ENCODE data around the gene TMPRSS13. TPM values are rescaled to one million over a fixed set of nuclear protein-coding genes. Genes with fewer than 3 reads are reported as not detected.

Gene TMPRSS13
- total and polyA plus RNA-seq, 9 of the 15 experiments (the other 6 are each of a cell fraction or from before 2014, with no cell fraction given) = 0.11 to 0.29 (median 0.15) TPM

GRCh38 chr11:117944554-117944953, 15.4 kb upstream of the TMPRSS13 start:
- DNase-seq (ENCODE audit: extremely low read depth in 1 of 4, low spot score in 3 of 4) (no peak), ATAC-seq (no peak), FAIRE-seq (no peak)
- H3K79me2 ChIP-seq (ENCODE audit: control insufficient read depth, insufficient read depth, low read length) = no peaks in the 10 kb centered on the region
- no peak overlapping the region for H3K27ac ChIP-seq (ENCODE audit: extremely low read depth, low read depth, low read length)
- H3K4me3 ChIP-seq = no peak overlapping the region
- BruUV-seq (replicated peaks) = no TSS peak
- WGBS (ENCODE audit: insufficient coverage, low coverage, missing lambda C conversion rate) = 19% methylated on average over 5 of the region's 5 CpGs
- no peak overlapping the region for H2AFZ ChIP-seq (ENCODE audit: low read depth, low read length)
- no peaks in the 10 kb centered on the region for H3K9me1 ChIP-seq (ENCODE audit: control insufficient read depth, insufficient read depth, low read length)
- intact Hi-C loops (cut with micrococcal nuclease) = loop anchor here (10.0 kb wide), 2 partner anchors 230 to 520 kb away; partner anchors contain the start of gene SCN2B
- no peaks in the 10 kb centered on the region for H4K20me1 ChIP-seq (replicated peaks; ENCODE audit: control insufficient read depth, insufficient read depth, low read length)
- H3K9me3 ChIP-seq (replicated peaks; ENCODE audit: control insufficient read depth, insufficient read depth, low read depth, low read length) = no peaks in the 10 kb centered on the region
- in situ Hi-C loops (cut with MboI) = loop anchor here (10.0 kb wide), 1 partner anchor 100 kb away; no protein-coding TSS in a partner anchor
- ChIA-PET CTCF (ENCODE audit: low intra/inter-chr PET ratio) (interaction anchor here (4.9 kb wide), 1 partner anchor 126 kb away, joined by 37 read pairs; no protein-coding TSS in a partner anchor), POLR2A (interaction anchor here (1.0 to 1.1 kb wide), 2 partner anchors 10 to 109 kb away, joined by 3 read pairs; no protein-coding TSS in a partner anchor)
- no peak overlapping the region for H3K9ac ChIP-seq (ENCODE audit: insufficient read depth in 1 of 2, low read depth in 2 of 2, low read length in 2 of 2)
- no peaks in the 10 kb centered on the region for H3K36me3 ChIP-seq (ENCODE audit: control insufficient read depth, insufficient read depth, low read length)
- H3K4me1 ChIP-seq (replicated peaks in 1 of 2; ENCODE audit: control insufficient read depth in 2 of 2, insufficient read depth in 2 of 2, low read length in 2 of 2) = peaks cover 3 to 21% of the 10 kb centered on the region in 2 experiments; a peak in 4 of 5 replicates
- no peaks in the 10 kb centered on the region for H3K27me3 ChIP-seq (ENCODE audit: control insufficient read depth in 2 of 2, insufficient read depth in 2 of 2, low read length in 2 of 2)
- H3K4me2 ChIP-seq (ENCODE audit: insufficient read depth, low read length) = no peak overlapping the region
- no peak for TF ChIP-seq ETS1 (conservative IDR thresholded peaks at IDR 0.05; ENCODE audit: control insufficient read depth, low read depth, low read length)
- TF ChIP-seq, protein P1, sequence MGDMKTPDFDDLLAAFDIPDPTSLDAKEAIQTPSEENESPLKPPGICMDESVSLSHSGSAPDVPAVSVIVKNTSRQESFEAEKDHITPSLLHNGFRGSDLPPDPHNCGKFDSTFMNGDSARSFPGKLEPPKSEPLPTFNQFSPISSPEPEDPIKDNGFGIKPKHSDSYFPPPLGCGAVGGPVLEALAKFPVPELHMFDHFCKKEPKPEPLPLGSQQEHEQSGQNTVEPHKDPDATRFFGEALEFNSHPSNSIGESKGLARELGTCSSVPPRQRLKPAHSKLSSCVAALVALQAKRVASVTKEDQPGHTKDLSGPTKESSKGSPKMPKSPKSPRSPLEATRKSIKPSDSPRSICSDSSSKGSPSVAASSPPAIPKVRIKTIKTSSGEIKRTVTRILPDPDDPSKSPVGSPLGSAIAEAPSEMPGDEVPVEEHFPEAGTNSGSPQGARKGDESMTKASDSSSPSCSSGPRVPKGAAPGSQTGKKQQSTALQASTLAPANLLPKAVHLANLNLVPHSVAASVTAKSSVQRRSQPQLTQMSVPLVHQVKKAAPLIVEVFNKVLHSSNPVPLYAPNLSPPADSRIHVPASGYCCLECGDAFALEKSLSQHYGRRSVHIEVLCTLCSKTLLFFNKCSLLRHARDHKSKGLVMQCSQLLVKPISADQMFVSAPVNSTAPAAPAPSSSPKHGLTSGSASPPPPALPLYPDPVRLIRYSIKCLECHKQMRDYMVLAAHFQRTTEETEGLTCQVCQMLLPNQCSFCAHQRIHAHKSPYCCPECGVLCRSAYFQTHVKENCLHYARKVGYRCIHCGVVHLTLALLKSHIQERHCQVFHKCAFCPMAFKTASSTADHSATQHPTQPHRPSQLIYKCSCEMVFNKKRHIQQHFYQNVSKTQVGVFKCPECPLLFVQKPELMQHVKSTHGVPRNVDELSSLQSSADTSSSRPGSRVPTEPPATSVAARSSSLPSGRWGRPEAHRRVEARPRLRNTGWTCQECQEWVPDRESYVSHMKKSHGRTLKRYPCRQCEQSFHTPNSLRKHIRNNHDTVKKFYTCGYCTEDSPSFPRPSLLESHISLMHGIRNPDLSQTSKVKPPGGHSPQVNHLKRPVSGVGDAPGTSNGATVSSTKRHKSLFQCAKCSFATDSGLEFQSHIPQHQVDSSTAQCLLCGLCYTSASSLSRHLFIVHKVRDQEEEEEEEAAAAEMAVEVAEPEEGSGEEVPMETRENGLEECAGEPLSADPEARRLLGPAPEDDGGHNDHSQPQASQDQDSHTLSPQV (IDR thresholded peaks at IDR 0.05) = no peak
- no peak for TF ChIP-seq PHB (CRISPR knock-in tag; IDR thresholded peaks at IDR 0.05)
- TF ChIP-seq ATF1 (CRISPR knock-in tag; IDR thresholded peaks at IDR 0.05) = no peak
- TF ChIP-seq ATF1 (tag; IDR thresholded peaks at IDR 0.05) = no peak
- no peak for TF ChIP-seq IRF1 (CRISPR knock-in tag; IDR thresholded peaks at IDR 0.05; ENCODE audit: borderline replicate concordance)
- TF ChIP-seq ETV1 (tag; conservative IDR thresholded peaks at IDR 0.05; ENCODE audit: low read depth) = 0 out of 2 replicates have a peak, but pooled peaks have one; percentile 10
- TF ChIP-seq ZNF830 (CRISPR knock-in tag; IDR thresholded peaks at IDR 0.05) = no peak
- 0 out of 2 replicates have a peak, but pooled peaks have one; percentile 23 for TF ChIP-seq CREM (IDR thresholded peaks at IDR 0.05; ENCODE audit: low read depth)
- no peak for TF ChIP-seq CBX5 (IDR thresholded peaks at IDR 0.05; ENCODE audit: borderline replicate concordance, low read depth)
- no peak for TF ChIP-seq HDGF (IDR thresholded peaks at IDR 0.05)
- TF ChIP-seq TOE1 (IDR thresholded peaks at IDR 0.05; ENCODE audit: borderline replicate concordance) = 0 out of 2 replicates have a peak, but pooled peaks have one; percentile 55
- TF ChIP-seq TOE1 (CRISPR knock-in tag; IDR thresholded peaks at IDR 0.05; ENCODE audit: borderline replicate concordance, low read depth) = no peak
- no peak for TF ChIP-seq MCM5 (IDR thresholded peaks at IDR 0.05; ENCODE audit: low read depth)
- no peak for TF ChIP-seq NONO (IDR thresholded peaks at IDR 0.05; ENCODE audit: low read depth in 2 of 2, low read length in 1 of 2)
- no peak for TF ChIP-seq ZNF57 (CRISPR knock-in tag; IDR thresholded peaks at IDR 0.05)
- TF ChIP-seq GABPA (tag; conservative IDR thresholded peaks at IDR 0.05; ENCODE audit: low read depth) = no peak
- no peak for TF ChIP-seq ZNF175 (CRISPR knock-in tag; IDR thresholded peaks at IDR 0.05; ENCODE audit: low read depth)

Measured in K562 (cell line).